Activated B cell treated with CpG ODN at 0.5 μM for 24 hours (primary cell): ENCODE results near the gene NR2F6. TPM values are rescaled to one million over a fixed set of nuclear protein-coding genes. Genes with fewer than 3 reads are reported as not detected.

Experiments
- ATAC-seq: fragments of 200-7000 bp; cut with Tn5 transposase; one replicate; pipeline ENCODE4 v1.10.0; 2021; ENCODE audit warnings: low read depth, mild to moderate bottlenecking, moderate library complexity
- CTCF ChIA-PET: fragments of 350-600 bp; sonication (Branson Sonifier 250); formaldehyde crosslinking; loops from one replicate; lab custom pipeline; 2021; ENCODE audit warnings: antibody characterized with exemption; lab: Charles Lee
- POLR2A ChIA-PET: fragments of 350-600 bp; sonication (Branson Sonifier 250); formaldehyde crosslinking; loops from one replicate; lab custom pipeline; 2021; ENCODE audit warnings: antibody characterized with exemption; lab: Charles Lee
- DNase-seq: peaks from one replicate; pipeline ENCODE4 v3.0.0; 2022
- H3K27ac Mint-ChIP-seq: one replicate; pipeline ENCODE4 v1.8.0; 2020; ENCODE audit warnings: mixed read lengths
- H3K27me3 Mint-ChIP-seq: one replicate; pipeline ENCODE4 v1.8.0; 2021; ENCODE audit warnings: mixed read lengths
- H3K36me3 Mint-ChIP-seq: one replicate; pipeline ENCODE4 v1.8.0; 2021; ENCODE audit warnings: low read depth, mixed read lengths
- H3K4me1 Mint-ChIP-seq: one replicate; pipeline ENCODE4 v1.8.0; 2021; ENCODE audit warnings: mixed read lengths
- H3K4me3 Mint-ChIP-seq: one replicate; pipeline ENCODE4 v1.8.0; 2020; ENCODE audit warnings: mild to moderate bottlenecking, mixed read lengths
- H3K9me3 Mint-ChIP-seq: one replicate; pipeline ENCODE4 v1.8.0; 2020; ENCODE audit warnings: mixed read lengths
- intact Hi-C: fragments of 100-400 bp; cut with micrococcal nuclease; formaldehyde crosslinking; loops from one replicate; pipeline ENCODE4 v1.15.1; 2024
- total RNA-seq: library from RNA; stranded (reverse); gene quantifications from 2 replicates; pipeline ENCODE4 v1.2.3, GENCODE V29; 2022
- TF ChIP-seq, protein P1 (sequence below): fragments of 200-600 bp; IDR thresholded peaks from one replicate; pipeline ENCODE4 v1.8.0; 2022; ENCODE audit warnings: antibody characterized with exemption, mild to moderate bottlenecking

NR2F6 gene
- total RNA-seq, 1 donor from 2014 or later: 4.3 TPM

DNA sequence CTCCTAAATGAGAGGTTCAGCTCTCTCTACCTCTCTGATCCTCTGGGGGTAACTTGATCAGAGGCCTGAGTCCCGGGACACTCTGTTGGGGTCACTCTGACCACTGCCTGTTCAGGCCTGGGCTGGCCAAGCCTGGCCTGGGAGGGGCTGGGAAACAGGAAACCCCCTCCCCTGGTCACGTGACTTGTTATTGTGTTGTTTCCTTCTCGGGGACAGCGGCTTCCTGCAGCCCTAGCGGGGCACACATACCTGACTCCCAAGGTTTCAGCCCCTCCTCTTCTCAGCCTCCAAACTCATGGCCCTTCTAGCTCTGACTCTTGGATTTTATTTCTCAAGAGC lies 18.9 kb upstream of the NR2F6 start, which contains the start of gene USHBP1:
USHBP1 (minus strand) TSS at position 105 of the 339 bp plus-strand sequence. CDS start 446 bp downstream, outside the sequence.
- no peak for ATAC-seq
- POLR2A ChIA-PET: interaction anchor here (0.6 to 2.4 kb wide), 4 partner anchors 39 to 199 kb away, joined by 3 to 9 read pairs (median 4); partner anchors contain the start of genes OCEL1 and USE1
- Mint-ChIP-seq H3K36me3 (peaks cover 10% of the 10 kb centered on the region), H3K27me3 (no peaks in the 10 kb centered on the region), H3K4me1 (peaks cover 35% of the 10 kb centered on the region), H3K27ac (peak within 1 kb of the TSS; percentile 24), H3K4me3 (no peak within 1 kb of the TSS), H3K9me3 (no peaks in the 10 kb centered on the region)
- TF ChIP-seq, protein P1, sequence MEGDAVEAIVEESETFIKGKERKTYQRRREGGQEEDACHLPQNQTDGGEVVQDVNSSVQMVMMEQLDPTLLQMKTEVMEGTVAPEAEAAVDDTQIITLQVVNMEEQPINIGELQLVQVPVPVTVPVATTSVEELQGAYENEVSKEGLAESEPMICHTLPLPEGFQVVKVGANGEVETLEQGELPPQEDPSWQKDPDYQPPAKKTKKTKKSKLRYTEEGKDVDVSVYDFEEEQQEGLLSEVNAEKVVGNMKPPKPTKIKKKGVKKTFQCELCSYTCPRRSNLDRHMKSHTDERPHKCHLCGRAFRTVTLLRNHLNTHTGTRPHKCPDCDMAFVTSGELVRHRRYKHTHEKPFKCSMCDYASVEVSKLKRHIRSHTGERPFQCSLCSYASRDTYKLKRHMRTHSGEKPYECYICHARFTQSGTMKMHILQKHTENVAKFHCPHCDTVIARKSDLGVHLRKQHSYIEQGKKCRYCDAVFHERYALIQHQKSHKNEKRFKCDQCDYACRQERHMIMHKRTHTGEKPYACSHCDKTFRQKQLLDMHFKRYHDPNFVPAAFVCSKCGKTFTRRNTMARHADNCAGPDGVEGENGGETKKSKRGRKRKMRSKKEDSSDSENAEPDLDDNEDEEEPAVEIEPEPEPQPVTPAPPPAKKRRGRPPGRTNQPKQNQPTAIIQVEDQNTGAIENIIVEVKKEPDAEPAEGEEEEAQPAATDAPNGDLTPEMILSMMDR: no peak
- no peak for DNase-seq
- intact Hi-C loops: no loop called here
- CTCF ChIA-PET: interaction anchor here (0.7 to 1.5 kb wide), 3 partner anchors 17 to 38 kb away, joined by 3 to 5 read pairs (median 4); partner anchors contain the start of gene ANKLE1

DNA sequence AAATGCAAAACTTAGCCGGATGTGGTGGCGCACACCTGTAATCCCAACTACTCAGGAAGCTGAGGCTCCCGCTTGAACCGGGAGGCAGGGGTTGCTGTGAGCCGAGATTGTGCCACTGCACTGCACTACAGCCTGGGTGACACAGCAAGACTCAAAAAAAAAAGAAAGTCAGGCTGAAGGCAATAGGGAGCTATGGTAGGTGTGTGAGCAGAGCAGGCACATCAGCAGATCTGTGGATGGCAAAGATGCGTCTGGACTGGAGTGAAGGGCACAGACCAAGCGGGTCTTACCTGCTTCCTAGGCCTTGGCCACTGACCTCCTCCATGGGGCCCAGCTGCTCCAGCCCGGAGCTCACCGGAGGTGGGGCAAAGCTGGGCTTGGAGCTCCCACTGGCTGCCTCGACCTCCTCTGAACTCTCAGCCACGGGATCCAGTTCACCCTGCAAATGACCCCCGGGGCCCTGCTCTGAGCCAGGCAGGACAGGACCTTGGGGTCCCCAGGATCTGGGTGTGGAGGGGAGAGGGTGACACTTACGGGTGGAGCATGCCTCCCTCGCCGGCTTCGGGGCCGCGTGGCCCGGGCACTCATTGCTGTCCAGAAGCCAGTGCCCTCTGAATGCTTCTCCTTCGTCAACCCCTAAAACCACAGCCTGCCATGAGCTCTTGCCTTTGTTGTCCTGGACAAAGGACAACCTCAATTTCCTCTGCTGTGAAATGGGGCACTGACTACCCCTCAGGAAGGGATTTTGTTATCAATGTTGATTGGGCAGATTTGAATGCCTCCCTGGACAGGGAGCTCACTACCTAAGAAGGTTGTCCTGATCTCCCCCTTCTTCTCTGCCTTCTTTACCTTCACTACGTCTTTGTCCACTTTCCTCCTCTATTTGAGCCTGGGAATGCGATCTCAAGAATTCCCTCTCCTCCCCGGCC lies 18.3 kb upstream of the NR2F6 start:
- ATAC-seq: no peak
- Mint-ChIP-seq H3K36me3 (peaks cover 8% of the 10 kb centered on the region), H3K4me3 (no peak overlapping the region), H3K9me3 (no peaks in the 10 kb centered on the region), H3K27ac (peak overlapping the region; percentile 24), H3K27me3 (no peaks in the 10 kb centered on the region), H3K4me1 (peaks cover 33% of the 10 kb centered on the region)
- TF ChIP-seq, protein P1: no peak
- ChIA-PET POLR2A (interaction anchor here (0.6 to 2.4 kb wide), 5 partner anchors 38 to 936 kb away, joined by 3 to 9 read pairs (median 3); partner anchors contain the start of genes OCEL1 and USE1), CTCF (interaction anchor here (0.7 to 1.2 kb wide), 2 partner anchors 17 to 37 kb away, joined by 3 to 4 read pairs; partner anchors contain the start of gene ANKLE1)
- intact Hi-C loops: no loop called here
- no peak for DNase-seq

DNA sequence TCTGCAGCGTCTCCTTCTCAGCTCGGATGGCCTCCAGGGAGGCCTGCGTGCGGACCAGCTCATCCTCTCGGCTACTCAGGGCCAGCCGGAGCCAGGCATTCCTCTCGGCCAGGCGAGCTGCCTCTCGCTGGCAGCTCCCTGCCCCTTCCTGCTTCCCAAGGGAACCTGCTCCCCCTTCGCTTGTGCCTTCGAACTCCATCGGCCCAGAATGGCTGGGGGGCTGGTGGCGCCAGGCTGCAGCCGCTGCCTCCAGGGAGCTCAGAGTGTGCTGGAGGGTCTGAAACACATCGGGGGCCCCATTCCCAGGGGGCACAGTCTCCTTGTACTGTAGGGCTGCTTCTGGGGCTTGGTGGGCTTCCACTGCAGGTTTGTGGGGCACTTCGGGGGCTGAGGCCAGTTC lies 16.8 kb upstream of the NR2F6 start:
- TF ChIP-seq, protein P1: no peak
- CTCF ChIA-PET: interaction anchor here (0.5 to 0.9 kb wide), 3 partner anchors 10 to 202 kb away, joined by 3 read pairs; no protein-coding TSS in a partner anchor
- no peaks in the 10 kb centered on the region for H3K9me3 Mint-ChIP-seq
- H3K36me3 Mint-ChIP-seq: peaks cover 5% of the 10 kb centered on the region
- intact Hi-C loops: no loop called here
- DNase-seq (no peak), ATAC-seq (no peak)
- no peak overlapping the region for H3K4me3 Mint-ChIP-seq
- POLR2A ChIA-PET: interaction anchor here (0.6 to 0.7 kb wide), 3 partner anchors 133 to 589 kb away, joined by 3 to 7 read pairs (median 3); no protein-coding TSS in a partner anchor
- H3K27ac Mint-ChIP-seq: no peak overlapping the region
- H3K4me1 Mint-ChIP-seq: peaks cover 24% of the 10 kb centered on the region
- H3K27me3 Mint-ChIP-seq: no peaks in the 10 kb centered on the region

DNA sequence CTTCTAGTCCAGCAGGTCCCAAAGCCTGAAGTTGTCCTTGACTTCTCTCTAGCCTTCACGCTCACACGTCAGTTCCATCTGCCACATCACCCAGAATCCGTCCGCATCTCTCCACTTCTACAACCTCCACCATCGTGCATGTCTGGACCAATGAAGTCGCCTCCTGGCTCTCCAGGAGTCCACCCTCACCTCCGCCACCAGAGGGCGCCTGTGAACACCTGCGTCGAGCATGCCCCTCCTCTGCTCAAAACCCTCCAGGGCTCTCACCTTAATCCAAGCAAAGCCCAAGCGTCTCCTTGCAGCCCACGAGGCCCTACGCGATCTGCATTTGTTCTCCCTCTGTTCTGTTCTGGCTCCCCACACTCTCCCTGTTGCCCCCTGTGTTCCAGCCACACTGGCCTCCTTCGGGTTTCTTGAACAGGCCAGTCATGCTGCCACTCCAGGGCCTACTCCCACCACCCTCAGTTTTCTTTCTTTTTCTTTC lies 15.2 kb upstream of the NR2F6 start:
- POLR2A ChIA-PET: interaction anchor here (0.7 to 1.3 kb wide), 4 partner anchors 13 to 45 kb away, joined by 3 to 11 read pairs (median 4); partner anchors contain the start of genes ANKLE1, MRPL34 and OCEL1
- Mint-ChIP-seq H3K4me3 (no peak overlapping the region), H3K27me3 (no peaks in the 10 kb centered on the region)

More for the DNA sequence above, 15.2 kb upstream of the NR2F6 start:
- peak; percentile 83 for DNase-seq
- Mint-ChIP-seq H3K27ac (no peak overlapping the region), H3K9me3 (no peaks in the 10 kb centered on the region), H3K4me1 (peaks cover 11% of the 10 kb centered on the region), H3K36me3 (no peaks in the 10 kb centered on the region)
- TF ChIP-seq, protein P1: peak; percentile 74
- intact Hi-C loops: loop anchor here (1.0 kb wide), 5 partner anchors 21 to 205 kb away; partner anchors contain the start of gene MRPL34
- ATAC-seq: peak; percentile 100
- CTCF ChIA-PET: interaction anchor here (0.8 to 2.9 kb wide), 8 partner anchors 11 to 205 kb away, joined by 3 to 19 read pairs (median 5); partner anchors contain the start of genes ANKLE1 and MRPL34
